Breast epithelium (tissue), 3 donors: Measurements from ENCODE around the gene DFFB.

Source experiments
- CTCF ChIP-seq, 3 donors: fragments of 450-650 bp; IDR thresholded peaks; one replicate each; pipeline ENCODE4 v1.5.1; 2016 to 2017; ENCODE audit warnings: antibody characterized with exemption in 3 of 3, mild to moderate bottlenecking in 3 of 3, moderate library complexity in 3 of 3
- POLR2A ChIP-seq: fragments of 450-650 bp; IDR thresholded peaks from one replicate; pipeline ENCODE4 v1.6.1; 2016; ENCODE audit warnings: antibody characterized with exemption, mild to moderate bottlenecking, moderate library complexity

- TF ChIP-seq CTCF (IDR thresholded peaks at IDR 0.05) (no peak), POLR2A (no peak)
These were observed 10.7 kb upstream of the DFFB start for GRCh38 chr1:3846541-3846940.
